ENCODE data around the gene PAPSS2.
"Not testable (repeated sequence)": the region's sequence is repeated elsewhere in the genome, so short reads cannot be mapped to it uniquely, and the experiment has no call there.

Gene PAPSS2

GRCh38 chr10:87746911-87747310, 87.2 kb downstream of the PAPSS2 start:
- DNase-seq (ENCODE audit: low read depth in 1 of 2, low spot score in 1 of 2) = no peak

GRCh38 chr10:87748244-87748643, 88.6 kb downstream of the PAPSS2 start:
- DNase-seq (ENCODE audit: low read depth in 1 of 2, low spot score in 1 of 2) = not testable (repeated sequence)

- DNase-seq (ENCODE audit: low read depth in 1 of 2, low spot score in 1 of 2) = no peak
Measured at GRCh38 chr10:87750001-87750671, 90.5 kb downstream of the PAPSS2 start.

DNA sequence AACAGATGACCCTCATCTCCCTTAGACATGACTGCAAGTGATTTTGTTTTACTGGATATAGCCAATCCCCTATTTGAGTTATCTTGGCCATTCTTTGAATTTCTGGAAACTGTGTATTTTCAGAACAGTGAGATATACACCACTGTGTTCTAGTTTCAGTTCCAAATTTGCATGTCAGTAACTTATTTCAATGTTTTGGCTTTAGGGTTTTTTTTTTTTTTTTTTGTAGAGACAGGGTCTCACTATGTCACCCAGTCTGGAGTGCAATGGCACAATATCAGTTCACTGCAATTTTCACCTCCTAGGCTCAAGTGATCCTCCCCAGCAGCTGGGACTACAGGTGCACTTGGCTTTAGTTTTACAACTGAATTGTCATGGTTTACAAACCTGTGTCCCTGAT, 91.1 kb downstream of the PAPSS2 start:
- DNase-seq (ENCODE audit: low read depth in 1 of 2, low spot score in 1 of 2) = no peak

DNA sequence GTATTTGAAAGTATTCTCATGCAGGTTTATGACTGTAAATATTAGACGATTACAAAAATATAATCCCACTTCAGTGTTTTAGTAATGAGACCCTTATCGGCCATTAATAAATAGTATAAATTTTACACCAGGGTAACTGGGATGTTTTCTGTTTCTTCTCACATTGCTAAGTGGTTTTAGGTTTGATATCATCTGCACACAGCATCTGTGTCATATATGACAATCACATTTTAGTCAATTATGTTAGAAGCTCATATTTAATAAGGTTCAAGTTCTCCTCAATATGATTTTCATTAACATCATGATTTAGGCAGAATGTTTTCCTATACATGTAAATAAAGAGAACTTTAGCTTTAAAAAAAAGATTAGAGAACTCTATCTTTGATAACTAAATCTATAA, 91.6 kb downstream of the PAPSS2 start:
- DNase-seq (ENCODE audit: low read depth in 1 of 2, low spot score in 1 of 2) = no peak

DNA sequence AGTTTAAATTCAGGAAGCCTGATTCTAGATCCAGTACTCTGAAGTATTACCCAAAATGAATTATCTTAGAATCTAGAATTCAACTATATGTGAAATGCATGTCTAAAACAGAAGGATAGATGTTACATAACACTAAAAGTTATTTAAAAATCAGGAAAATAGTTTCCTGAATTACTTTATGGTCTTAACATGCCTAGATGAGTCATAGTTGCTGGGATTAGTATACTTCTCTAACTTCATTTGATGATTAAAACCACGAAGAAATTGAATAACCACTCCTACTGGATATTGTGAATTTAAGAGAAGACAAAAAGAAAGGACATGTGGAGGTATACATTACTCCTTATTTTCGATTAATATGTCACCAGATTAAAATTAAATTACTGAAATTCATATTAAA, 92.9 kb downstream of the PAPSS2 start:
- DNase-seq (ENCODE audit: low read depth in 1 of 2, low spot score in 1 of 2) = no peak

DNA sequence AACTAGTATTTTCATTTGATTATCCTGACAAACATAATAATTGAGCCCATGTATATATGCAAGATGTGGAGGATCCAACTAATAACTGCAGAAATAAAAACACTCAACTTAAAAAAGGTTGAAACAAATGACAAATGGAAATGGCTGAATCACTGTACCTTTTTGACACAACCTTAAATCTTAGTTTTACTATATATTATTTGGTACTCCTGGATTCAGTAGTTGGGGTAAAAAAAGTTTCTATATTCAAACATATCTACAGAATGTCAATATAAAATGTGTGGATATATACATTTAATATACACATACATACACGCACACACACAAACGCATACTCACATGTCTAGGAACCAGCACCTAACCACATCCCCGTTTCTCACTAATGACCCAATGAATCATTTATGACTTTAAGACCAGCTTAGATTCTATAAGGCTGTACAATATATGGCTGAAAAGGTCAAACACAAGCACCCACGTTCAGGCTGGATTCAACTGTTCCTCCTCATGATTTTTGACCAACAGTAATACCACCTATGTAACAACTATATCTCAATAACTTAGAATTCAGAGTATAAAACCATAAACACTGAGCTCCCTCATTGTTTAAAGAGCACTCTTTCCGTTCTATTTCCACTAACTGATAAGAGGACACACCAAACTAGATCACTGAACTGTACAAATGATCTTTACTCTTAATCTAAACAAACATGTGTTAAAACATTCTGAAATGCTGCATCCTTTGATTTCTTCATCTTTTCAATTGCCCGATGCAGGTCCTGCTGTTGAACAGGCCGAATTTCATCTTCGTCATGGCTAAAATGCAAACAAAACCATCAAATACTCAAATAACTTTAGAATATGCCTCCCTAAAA, 94.6 kb downstream of the PAPSS2 start:
- DNase-seq (ENCODE audit: low read depth in 1 of 2, low spot score in 1 of 2) = no peak

DNA sequence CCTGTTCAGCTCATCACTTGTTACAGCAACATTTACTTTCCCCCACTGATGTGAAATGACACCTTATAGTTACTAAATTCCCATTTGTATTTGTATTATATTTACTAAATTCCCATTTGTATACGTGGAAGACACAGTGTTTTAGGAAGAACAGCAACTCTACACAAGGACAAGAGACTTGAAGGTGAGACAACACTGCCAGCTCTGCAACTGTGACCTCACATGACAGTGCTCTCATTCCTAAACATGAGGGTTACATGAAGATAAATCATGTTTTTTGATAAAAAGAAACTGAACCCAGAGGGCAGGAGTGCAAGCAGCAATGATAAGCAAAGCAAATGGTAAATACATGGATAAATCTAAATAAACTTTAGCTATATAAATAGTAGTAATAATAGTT, 98.0 kb downstream of the PAPSS2 start:
- DNase-seq (ENCODE audit: low read depth in 1 of 2, low spot score in 1 of 2) = no peak

DNA sequence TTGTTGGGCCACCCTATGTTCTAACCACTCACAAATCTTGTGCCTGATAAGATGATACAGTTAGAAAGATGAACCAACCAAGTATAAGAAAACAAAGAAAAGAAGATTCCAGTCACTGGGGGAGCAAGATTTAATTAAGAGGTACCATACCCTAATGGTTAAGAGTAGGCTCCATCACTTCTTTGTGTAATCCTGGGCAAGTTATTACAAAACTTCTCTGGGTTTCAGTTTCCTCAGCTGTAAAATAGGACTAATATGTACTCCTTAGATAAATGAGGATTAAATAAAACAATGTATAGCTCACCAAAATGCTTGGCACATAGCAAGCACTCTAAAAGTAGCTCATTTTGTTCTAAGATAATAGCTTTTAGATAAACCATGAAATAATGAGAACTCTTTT, 99.9 kb downstream of the PAPSS2 start:
- DNase-seq (ENCODE audit: low read depth in 1 of 2, low spot score in 1 of 2) = no peak

DNA sequence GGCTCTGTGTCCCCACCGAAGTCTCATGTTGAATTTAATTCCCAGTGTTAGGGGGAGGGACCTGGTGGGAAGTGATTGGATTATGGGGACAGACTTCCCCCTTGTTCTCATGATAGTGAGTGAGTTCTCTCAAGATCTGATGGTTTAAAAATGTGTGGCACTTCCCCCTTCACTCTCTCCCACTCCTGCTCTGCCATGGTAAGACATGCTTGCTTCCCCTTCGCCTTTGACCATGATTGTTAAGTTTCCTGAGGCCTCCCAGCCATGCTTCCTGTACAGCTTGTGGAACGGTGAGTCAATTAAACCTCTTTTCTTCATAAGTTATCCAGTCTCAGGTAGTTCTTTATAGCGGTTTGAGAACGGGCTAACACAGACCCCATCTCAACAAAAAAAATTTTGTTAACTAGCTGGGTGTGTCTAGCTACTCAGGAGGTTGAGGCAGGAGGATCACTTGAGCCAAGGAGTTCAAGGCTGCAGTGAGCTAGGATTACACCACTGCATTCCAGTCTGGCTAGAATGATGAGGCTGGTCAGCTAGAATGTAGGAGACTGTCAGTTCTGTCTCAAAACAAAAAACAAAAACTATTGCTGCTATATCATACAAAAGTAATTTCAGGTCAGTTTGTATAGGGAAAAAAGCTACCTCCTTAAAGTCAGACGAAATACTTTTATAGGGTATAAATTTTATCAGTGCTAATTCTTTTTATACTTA, 100.7 kb downstream of the PAPSS2 start:
- DNase-seq (ENCODE audit: low read depth in 1 of 2, low spot score in 1 of 2) = no peak

- no peak for DNase-seq (ENCODE audit: low read depth in 1 of 2, low spot score in 1 of 2)
Measured at GRCh38 chr10:87761153-87761552, 101.5 kb downstream of the PAPSS2 start.

DNA sequence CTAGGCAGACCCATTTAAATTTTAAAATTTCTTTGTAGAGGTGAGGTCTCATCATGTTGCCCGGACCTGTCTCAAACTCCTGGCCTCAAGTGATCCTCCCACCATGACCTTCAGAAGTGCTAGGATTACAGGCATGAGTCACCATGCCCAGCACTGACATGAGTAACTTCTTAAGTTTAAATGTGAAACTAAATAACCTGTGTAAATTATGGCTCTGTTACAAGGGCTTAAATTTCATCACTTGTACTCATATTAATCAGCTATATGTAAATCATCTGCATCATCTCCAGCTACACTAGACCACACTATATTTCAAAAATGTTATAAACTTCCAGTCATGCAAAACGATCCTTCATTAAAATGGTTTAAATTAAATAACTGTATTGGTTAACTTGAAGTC, 102.2 kb downstream of the PAPSS2 start:
- no peak for DNase-seq (ENCODE audit: low read depth in 1 of 2, low spot score in 1 of 2)

GRCh38 chr10:87763086-87763861, 103.6 kb downstream of the PAPSS2 start:
- DNase-seq (ENCODE audit: low read depth in 1 of 2, low spot score in 1 of 2) = no peak

- DNase-seq (ENCODE audit: low read depth in 1 of 2, low spot score in 1 of 2) = no peak
Measured at GRCh38 chr10:87764072-87764934, 104.6 kb downstream of the PAPSS2 start.

- DNase-seq (ENCODE audit: low read depth in 1 of 2, low spot score in 1 of 2) = no peak
Measured at GRCh38 chr10:87765666-87766376, 106.1 kb downstream of the PAPSS2 start.

GRCh38 chr10:87767253-87767652, 107.6 kb downstream of the PAPSS2 start:
- no peak for DNase-seq (ENCODE audit: low read depth in 1 of 2, low spot score in 1 of 2)

DNA sequence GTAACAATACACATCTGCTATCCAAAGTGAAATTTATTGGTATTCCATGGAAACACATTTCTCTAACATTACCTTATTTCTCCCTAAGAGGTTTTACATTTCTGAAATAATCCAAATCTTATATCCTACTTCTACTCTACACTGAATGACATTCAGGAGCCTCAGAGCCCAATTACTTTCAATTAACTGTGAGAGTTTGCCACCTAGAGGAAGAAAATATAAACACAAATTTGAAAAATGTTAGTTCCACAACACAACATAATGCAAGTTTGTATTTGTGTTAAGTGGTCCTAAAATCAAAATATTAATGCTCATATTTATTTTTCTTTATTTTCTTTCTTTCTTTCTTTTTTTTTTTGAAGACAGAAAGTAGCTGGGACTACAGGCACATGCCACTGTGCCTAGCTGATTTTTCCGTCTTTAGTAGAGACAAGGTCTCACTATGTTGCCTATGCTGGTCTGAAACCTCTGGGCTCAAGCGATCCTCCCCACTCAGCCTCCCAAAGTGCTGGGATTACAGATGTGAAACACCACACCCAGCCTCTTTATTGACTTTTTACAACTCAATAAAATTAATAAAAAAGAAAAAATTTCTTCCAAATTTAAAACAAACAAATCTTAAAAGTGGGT, 112.3 kb downstream of the PAPSS2 start:
- DNase-seq (ENCODE audit: low read depth in 1 of 2, low spot score in 1 of 2) = no peak

- no peak for DNase-seq (ENCODE audit: low read depth in 1 of 2, low spot score in 1 of 2)
Measured at GRCh38 chr10:87775766-87776165, 116.1 kb downstream of the PAPSS2 start.

- no peak for DNase-seq (ENCODE audit: low read depth in 1 of 2, low spot score in 1 of 2)
Measured at GRCh38 chr10:87776328-87776727, 116.7 kb downstream of the PAPSS2 start.

Data from stimulated activated CD4-positive, alpha-beta T cell treated with anti-CD3 and anti-CD28 coated beads, Interleukin-15, amount 100 ng/mL, for 1 hour (primary cell).